Smooth muscle cell (in vitro differentiated cells): Measurements from ENCODE around the gene RBBP4. TPM values are rescaled to one million over a fixed set of nuclear protein-coding genes. Genes with fewer than 3 reads are reported as not detected.
"Not testable (repeated sequence)": the region's sequence is repeated elsewhere in the genome, so short reads cannot be mapped to it uniquely, and the experiment has no call there.

Experiments used
- DNase-seq: peaks from one replicate; lab custom pipeline; 2025; ENCODE audit not compliant: unreplicated experiment; lab: John Stamatoyannopoulos, UW
- H2AFZ ChIP-seq: fragments of 200-600 bp; sonication (generic); 2 replicates; pipeline ENCODE4 v1.6.0; 2016; ENCODE audit warnings: antibody characterized with exemption, low read depth, mild to moderate bottlenecking
- H3F3A ChIP-seq: fragments of 200-600 bp; sonication (generic); 2 replicates; pipeline ENCODE4 v1.6.0; 2017; ENCODE audit warnings: antibody characterized with exemption, low read depth
- H3K27ac ChIP-seq: fragments of 200-600 bp; sonication (generic); 2 replicates; pipeline ENCODE4 v1.5.1; 2016; ENCODE audit warnings: low read depth, mild to moderate bottlenecking
- H3K27me3 ChIP-seq: fragments of 200-600 bp; sonication (generic); 2 replicates; pipeline ENCODE4 v1.6.1; 2016; ENCODE audit warnings: low read depth, mild to moderate bottlenecking
- H3K36me3 ChIP-seq: fragments of 200-600 bp; sonication (generic); 2 replicates; pipeline ENCODE4 v1.5.1; 2016; ENCODE audit warnings: low read depth
- H3K4me1 ChIP-seq: fragments of 200-600 bp; sonication (generic); 2 replicates; pipeline ENCODE4 v1.5.1; 2016; ENCODE audit warnings: low read depth
- H3K4me2 ChIP-seq: fragments of 200-600 bp; sonication (generic); 2 replicates; pipeline ENCODE4 v1.6.0; 2016; ENCODE audit warnings: mild to moderate bottlenecking
- H3K4me3 ChIP-seq: fragments of 200-600 bp; sonication (generic); 2 replicates; pipeline ENCODE4 v1.5.1; 2016; ENCODE audit warnings: mild to moderate bottlenecking
- H3K79me2 ChIP-seq: fragments of 200-600 bp; sonication (generic); 2 replicates; pipeline ENCODE4 v1.6.0; 2016; ENCODE audit warnings: low read depth, mild to moderate bottlenecking
- H3K9ac ChIP-seq: fragments of 200-600 bp; sonication (generic); 2 replicates; pipeline ENCODE4 v1.6.0; 2016; ENCODE audit warnings: low read depth
- H3K9me3 ChIP-seq: fragments of 200-600 bp; sonication (generic); replicated peaks from 2 replicates; pipeline ENCODE4 v1.5.1; 2016; ENCODE audit warnings: low read depth
- H4K20me1 ChIP-seq: fragments of 200-600 bp; sonication (generic); 2 replicates; pipeline ENCODE4 v1.6.0; 2016; ENCODE audit warnings: low read depth
- WGBS: methylation state at CpG from one replicate; pipeline ENCODE4 v1.1.7; 2016; ENCODE audit warnings: low lambda C conversion rate; 5-methylcytosine and 5-hydroxymethylcytosine counted together
- polyA plus RNA-seq: library from polyadenylated mRNA; unstranded; fragments of >200 nt; fragmentation: Nextera tagmentation; extraction: Ambion mirVana; gene quantifications from 2 replicates; pipeline ENCODE4 v1.2.1, GENCODE V29; 2016
- total RNA-seq: library from RNA; depleted of rRNA; stranded (reverse); fragments of >200 nt; gene quantifications from 2 replicates; pipeline ENCODE4 v1.2.3, GENCODE V29; 2014
- TF ChIP-seq, protein P1 (sequence below): fragments of 200-600 bp; sonication (generic); IDR thresholded peaks from 2 replicates; pipeline ENCODE4 v1.5.1; 2017; ENCODE audit warnings: borderline replicate concordance, mild to moderate bottlenecking, antibody characterized with exemption; ENCODE audit not compliant: insufficient read depth, poor library complexity, severe bottlenecking

The RBBP4 gene
- total and polyA plus RNA-seq, 2 experiments from 2014 or later = 139 to 140 TPM

DNA sequence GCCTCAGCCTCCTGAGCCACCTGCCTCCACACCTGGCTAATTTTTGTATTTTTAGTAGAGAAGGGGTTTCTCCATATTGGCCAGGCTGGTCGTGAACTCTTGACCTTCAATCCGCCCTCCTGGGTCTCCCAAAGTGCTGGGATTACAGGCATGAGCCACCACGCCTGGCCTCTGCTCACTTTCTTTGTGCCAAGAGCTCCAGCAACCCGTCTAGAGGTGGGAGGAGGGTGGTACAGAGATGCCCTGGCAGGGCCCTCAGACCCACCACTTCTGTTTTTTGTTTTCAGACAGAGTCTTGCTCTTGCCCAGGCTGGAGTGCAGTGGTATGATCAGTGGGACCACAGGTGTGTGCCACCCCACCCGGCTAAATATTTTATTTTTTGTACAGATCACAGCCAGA, 58.5 kb downstream of the RBBP4 start:
- Histone ChIP-seq H3K4me1 (no peaks in the 10 kb centered on the region), H2AFZ (no peak overlapping the region), H3K36me3 (no peaks in the 10 kb centered on the region), H3K9me3 (no peaks in the 10 kb centered on the region), H3K79me2 (no peaks in the 10 kb centered on the region), H3K4me3 (no peak overlapping the region), H3K4me2 (no peak overlapping the region), H3K27me3 (no peaks in the 10 kb centered on the region), H3K9ac (no peak overlapping the region), H3F3A (no peaks in the 10 kb centered on the region), H4K20me1 (no peaks in the 10 kb centered on the region), H3K27ac (no peak overlapping the region)
- whole genome bisulfite sequencing = 71% methylated on average over 5 of the region's 5 CpGs
- DNase-seq = no peak
- TF ChIP-seq, protein P1, sequence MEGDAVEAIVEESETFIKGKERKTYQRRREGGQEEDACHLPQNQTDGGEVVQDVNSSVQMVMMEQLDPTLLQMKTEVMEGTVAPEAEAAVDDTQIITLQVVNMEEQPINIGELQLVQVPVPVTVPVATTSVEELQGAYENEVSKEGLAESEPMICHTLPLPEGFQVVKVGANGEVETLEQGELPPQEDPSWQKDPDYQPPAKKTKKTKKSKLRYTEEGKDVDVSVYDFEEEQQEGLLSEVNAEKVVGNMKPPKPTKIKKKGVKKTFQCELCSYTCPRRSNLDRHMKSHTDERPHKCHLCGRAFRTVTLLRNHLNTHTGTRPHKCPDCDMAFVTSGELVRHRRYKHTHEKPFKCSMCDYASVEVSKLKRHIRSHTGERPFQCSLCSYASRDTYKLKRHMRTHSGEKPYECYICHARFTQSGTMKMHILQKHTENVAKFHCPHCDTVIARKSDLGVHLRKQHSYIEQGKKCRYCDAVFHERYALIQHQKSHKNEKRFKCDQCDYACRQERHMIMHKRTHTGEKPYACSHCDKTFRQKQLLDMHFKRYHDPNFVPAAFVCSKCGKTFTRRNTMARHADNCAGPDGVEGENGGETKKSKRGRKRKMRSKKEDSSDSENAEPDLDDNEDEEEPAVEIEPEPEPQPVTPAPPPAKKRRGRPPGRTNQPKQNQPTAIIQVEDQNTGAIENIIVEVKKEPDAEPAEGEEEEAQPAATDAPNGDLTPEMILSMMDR = no peak

DNA sequence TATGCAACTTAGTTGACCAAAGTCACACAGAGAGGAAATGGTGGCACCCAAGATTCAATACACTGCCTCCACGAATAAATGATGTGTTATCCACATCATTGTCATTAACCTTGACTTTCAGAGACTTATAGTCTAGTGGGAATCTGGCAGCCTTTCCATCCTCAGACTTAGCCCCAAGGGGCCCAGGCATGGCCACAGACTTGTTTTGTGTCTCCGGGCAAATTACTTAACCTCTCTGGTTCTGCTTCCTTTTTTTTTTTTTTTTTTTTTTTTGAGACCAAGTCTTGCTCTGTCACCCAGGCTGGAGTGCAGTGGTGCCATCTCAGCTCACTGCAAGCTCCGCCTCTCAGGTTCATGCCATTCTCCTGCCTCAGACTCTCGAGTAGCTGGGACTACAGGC, 60.2 kb downstream of the RBBP4 start:
- not testable (repeated sequence) for H3K36me3 ChIP-seq, H3K9ac ChIP-seq, H3F3A ChIP-seq, DNase-seq, H4K20me1 ChIP-seq, H3K79me2 ChIP-seq, H2AFZ ChIP-seq, H3K4me2 ChIP-seq, H3K27me3 ChIP-seq, H3K4me3 ChIP-seq, H3K9me3 ChIP-seq, H3K4me1 ChIP-seq, H3K27ac ChIP-seq
- 94% methylated on average over 4 of the region's 4 CpGs for WGBS

DNA sequence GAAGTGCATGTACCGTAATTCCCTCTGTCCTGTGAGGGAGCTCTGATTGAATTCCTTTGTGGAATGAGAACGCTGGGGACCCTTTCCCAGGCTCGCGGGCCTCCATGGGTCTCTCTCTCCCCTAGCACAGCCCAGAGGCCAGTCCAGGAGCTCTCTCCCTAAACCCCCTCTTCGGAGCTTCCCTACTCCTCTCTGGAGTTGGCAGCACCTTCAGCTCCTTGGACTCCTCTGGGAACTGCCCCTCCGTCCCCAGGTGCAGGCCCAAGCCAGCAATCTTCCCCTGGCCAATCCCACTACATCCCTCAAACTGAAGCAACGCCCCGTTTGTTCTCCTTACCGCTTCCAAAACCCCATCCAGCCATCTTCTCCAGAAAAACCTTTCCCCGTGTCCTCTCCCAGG, 62.1 kb downstream of the RBBP4 start:
- Histone ChIP-seq H3F3A (no peaks in the 10 kb centered on the region), H3K4me3 (no peak overlapping the region), H3K4me2 (no peak overlapping the region), H2AFZ (no peak overlapping the region), H3K36me3 (no peaks in the 10 kb centered on the region), H3K9me3 (no peaks in the 10 kb centered on the region), H3K27ac (no peak overlapping the region), H4K20me1 (no peaks in the 10 kb centered on the region), H3K9ac (no peak overlapping the region), H3K4me1 (peaks cover 10% of the 10 kb centered on the region), H3K27me3 (no peaks in the 10 kb centered on the region), H3K79me2 (no peaks in the 10 kb centered on the region)
- DNase-seq = no peak
- TF ChIP-seq, protein P1 = no peak
- 91% methylated on average over 8 of the region's 10 CpGs for WGBS

DNA sequence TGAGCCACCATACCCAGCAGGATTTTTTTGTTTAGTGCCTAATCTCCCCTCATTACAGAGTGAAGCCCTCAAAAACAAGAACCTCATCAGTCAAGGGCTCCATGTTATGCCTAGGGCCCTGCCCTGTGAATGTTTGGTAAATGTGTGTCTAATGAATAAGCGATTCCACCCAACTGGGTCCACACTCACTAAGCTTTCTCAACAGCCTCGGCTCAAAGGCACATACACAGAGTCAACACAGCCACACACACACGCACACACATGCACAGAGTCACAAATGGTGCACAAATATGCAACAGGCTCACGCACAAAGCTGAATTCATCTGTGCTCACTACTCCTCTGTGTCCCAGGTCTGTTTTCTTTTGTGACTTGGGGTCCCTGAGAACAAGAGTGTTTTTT, 63.3 kb downstream of the RBBP4 start:
- no peak overlapping the region for H2AFZ ChIP-seq
- H3K4me3 ChIP-seq = no peak overlapping the region
- DNase-seq = no peak
- TF ChIP-seq, protein P1 = no peak
- no peak overlapping the region for H3K9ac ChIP-seq
- no peak overlapping the region for H3K4me2 ChIP-seq
- H3K79me2 ChIP-seq = no peaks in the 10 kb centered on the region
- H3K4me1 ChIP-seq = peaks cover 10% of the 10 kb centered on the region
- no peaks in the 10 kb centered on the region for H4K20me1 ChIP-seq
- no peaks in the 10 kb centered on the region for H3K36me3 ChIP-seq
- no peaks in the 10 kb centered on the region for H3K27me3 ChIP-seq
- no peaks in the 10 kb centered on the region for H3K9me3 ChIP-seq
- no peaks in the 10 kb centered on the region for H3F3A ChIP-seq
- 96% methylated on average over 4 of the region's 4 CpGs for WGBS
- no peak overlapping the region for H3K27ac ChIP-seq
